SHP77 (cell line): ENCODE results near the gene XYLT1.

Experiments used
- DNase-seq, 2 experiments: peaks; one replicate each; lab custom pipeline; 2025; lab: John Stamatoyannopoulos, UW

XYLT1 gene

DNA sequence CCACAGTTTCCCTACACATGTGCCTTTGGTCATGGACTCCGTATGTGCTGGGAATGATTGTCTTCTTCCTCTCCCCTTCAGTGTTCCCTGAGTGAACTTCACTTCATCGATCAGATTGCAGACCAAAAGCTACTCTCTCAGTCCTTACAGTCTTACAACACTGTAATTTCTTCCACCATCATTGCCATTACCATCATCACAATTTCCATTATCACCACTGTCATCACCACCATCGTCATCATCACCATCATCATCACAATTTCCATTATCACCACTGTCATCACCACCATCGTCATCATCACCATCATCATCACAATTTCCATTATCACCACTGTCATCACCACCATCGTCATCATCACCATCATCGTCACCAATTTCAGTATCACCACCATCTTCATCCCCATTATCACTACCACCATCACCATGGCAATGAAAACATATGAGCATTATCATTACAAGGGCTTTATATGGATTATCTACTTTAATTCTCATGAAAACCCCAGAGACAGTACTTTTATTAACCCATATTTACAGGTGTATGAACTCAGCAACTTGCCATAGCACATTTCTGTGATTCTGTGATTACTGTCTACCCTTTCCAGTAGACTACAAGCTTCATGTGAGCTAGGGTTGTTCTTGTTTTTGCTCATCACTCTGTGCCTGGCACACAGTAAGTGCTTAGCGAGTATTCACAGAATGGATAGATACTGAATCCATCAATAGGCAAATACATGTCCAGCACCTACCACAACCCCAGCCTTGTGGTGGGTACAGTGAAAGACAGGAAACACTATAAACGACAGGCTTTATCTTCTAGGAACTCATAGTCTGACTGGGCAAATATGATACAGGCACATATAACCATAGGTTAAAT lies 327.0 kb downstream of the XYLT1 start:
- DNase-seq: no peak

DNA sequence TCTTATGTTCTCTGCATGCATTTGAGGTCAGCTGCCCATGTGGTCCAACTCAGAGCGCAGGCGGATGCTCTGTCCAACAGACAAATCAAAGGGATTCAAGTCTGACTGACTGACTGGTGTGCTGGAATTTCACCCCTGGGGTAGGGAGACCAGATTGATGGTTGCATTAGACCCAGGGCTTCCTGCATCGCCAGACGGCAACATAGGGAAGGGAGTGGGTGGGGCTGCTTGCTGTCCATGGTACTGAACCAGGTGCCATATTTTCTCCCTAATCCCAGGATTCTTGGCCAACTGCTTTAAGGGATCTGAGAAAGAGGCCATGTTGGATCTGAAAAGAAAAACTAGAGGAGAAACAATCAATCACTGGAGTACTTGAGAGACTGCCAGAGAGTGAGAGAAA lies 332.0 kb downstream of the XYLT1 start:
- no peak for DNase-seq

- no peak for DNase-seq
Observed at GRCh38 chr16:17135439-17135838, 335.3 kb downstream of the XYLT1 start.

GRCh38 chr16:17134586-17134985 lies 336.2 kb downstream of the XYLT1 start:
- DNase-seq: no peak

DNA sequence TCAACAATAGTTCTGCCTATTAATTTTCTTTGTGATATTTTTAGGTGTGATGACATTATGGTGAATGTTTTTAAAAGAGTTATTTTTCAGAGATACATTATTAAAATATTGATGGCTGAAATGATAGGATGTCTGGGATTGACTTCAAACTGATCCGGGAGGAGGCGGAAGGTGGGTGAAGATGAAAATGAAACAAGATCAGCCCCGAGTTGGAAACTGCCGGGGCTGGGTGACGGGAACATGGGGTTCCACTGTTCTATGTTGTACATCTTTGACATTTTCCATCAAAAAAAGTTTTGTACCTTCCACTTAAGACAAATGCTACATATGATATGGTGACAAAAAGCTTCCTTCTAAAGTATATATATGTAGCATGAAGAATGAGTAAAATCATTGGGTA lies 336.9 kb downstream of the XYLT1 start:
- no peak for DNase-seq

- no peak for DNase-seq
Observed at GRCh38 chr16:17131351-17131750, 339.4 kb downstream of the XYLT1 start.

DNA sequence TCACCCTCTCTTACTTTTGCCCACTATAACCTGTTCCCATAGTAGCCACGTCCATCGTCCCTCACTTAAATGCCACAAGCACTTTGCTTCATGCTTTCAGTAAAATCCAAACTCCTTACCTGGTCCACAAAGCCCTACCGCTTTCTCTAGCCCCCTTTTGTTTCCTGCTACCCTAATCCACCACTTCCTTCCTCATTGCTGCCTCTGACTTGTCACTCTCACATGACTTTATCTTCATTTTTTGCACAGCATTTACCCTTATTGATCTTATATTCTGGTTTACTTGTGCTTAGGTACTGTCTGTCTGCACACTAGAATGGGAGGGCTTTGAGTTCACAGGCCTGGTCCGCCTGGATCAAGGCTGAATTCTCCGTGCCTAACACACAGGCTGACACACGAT lies 340.0 kb downstream of the XYLT1 start:
- DNase-seq: no peak

- DNase-seq: no peak
Observed at GRCh38 chr16:17129971-17130370, 340.8 kb downstream of the XYLT1 start.

DNA sequence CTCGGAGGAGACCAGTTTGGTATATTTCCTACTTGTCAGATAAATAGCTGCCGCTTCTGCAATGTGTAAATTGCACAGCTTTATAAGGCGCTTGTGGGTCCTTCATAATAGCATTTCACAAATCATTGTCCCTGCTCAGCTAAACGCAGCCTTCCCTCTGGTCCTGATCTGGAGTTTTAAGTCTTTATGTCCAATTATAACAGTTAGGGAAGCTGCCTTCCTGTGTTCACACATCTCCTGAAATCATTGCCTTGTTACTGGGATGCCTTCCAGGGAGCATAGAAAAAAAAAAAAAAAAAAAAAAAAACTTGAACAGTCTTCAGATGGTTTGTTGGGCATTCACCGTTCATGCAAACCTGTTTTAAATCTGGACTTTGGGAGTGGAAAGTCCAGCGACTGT lies 342.0 kb downstream of the XYLT1 start:
- no peak for DNase-seq

- no peak for DNase-seq
Observed at GRCh38 chr16:17126156-17126555, 344.6 kb downstream of the XYLT1 start.

DNA sequence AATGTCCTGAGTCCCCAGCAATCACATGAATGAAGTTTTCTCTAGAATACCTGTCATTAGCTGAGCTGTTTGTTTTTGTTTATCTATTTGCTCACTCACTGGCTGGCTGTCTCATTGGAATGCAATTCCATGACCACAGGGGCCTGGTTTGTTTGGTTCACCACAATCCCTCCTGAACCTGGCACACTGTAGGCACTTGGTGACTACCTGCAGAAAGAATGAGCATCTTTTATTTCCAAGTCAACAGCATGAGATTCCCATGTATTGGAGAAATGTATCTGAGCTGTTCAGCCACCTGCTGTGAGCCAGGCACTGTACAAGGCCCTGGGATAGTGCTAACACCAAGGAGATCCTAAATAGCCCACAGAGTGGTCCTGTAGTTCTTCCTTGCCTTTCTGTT lies 345.1 kb downstream of the XYLT1 start:
- no peak for DNase-seq

DNA sequence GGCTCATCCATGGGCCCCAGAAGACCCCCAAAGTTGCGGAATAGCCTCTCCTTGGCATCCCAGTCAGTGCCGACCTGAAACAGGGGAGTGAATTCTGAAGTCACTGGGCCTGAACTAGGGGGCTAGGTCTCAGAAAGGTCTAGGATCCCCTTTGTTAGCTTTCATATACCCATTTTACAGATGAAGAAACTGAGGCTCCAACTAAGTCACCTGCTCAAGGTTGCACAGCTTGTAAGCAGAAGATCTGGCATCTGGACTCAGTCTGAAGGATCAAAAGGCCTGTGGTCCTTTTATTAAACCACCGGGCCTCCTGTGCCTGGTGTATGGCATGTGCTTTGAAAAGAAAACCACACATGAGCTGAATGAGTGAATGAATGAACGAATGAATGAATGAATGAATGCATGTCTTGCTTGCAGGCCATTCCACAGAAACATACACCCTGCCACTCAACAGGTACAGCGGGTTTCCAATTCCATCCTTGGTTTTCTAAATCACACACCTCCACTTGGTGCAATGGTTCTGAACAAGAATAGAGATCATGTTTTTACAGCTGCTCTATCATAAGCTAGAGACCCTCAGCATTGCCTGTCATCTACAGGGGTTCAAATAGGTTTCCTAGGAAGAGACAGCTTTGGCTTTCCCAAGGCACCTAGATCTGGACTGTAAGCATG lies 352.7 kb downstream of the XYLT1 start:
- DNase-seq: no peak

DNA sequence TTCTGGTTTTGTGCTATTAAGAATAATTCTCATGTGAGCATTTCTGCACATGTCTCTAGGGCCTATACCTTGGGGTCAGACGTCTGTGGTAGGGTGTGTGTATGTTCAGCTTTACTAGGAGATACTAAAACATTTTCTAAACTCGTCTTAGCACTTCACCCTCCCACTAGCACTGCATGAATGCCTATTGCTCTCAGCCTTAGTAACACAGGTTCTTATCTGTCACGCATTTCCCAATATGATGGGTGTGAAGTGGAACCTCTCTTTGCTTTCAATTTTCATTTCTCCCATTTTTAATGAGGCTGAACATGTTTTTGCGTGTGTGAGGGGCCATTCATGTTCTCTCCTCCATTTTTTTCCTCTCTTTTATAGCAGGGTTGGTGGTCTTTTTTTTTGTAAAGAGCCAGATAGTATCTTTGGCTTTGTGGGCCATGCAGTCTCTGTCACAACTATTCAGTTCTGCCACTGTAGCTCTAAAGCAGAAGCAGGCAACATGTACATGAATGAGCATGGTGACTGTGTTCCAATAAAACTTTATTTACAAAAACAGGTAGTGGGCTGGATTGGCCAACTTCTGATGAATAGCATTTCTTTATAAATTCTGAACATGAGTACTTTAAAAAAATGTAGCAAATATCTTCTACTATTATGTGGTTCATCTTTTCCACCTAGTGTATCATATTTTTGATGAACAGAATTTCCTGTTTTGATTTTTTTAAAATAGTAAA lies 354.0 kb downstream of the XYLT1 start:
- DNase-seq: no peak

DNA sequence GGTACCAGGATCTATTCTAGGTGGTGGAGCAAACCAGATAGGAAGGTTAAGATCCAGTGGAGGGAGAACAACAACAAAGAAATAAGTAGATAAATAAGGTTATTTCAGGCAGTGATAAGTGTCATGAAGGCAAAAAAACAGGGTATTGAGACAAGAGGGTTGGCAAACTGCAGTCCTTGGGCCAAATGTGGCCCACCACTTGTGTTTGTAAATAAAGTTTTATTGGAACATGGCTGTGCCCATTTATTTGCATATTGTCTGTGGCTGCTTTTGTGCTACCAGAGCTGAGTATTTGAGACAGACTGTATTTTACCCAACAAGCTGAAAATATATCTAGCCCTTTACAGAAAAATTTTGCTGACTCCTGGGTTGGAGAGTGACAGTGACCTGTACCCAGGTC lies 361.3 kb downstream of the XYLT1 start:
- DNase-seq: no peak

- DNase-seq: no peak
Observed at GRCh38 chr16:17108596-17108995, 362.2 kb downstream of the XYLT1 start.

DNA sequence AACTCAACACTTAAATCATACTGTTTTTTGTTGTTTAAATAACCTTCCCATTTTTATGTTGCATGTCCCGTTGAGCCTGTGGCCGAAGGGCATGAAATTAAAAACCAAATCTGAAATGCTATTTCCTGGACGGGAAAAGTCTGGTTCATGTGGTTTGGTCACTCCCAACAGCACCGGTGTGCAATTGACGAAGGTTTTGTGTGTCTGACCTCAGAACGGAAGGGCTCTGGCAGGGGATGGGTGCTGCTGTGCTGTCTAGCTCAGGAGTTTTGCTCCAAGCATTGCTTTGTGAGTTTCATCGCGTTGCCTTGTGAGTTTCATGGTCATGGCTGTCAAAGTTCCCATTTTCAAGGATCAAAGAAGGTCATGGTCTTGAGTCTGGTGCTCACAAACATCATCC lies 363.3 kb downstream of the XYLT1 start:
- DNase-seq: no peak

- no peak for DNase-seq
Observed at GRCh38 chr16:17106243-17106791, 364.4 kb downstream of the XYLT1 start.

- no peak for DNase-seq
Observed at GRCh38 chr16:17105239-17105797, 365.4 kb downstream of the XYLT1 start.

- DNase-seq: no peak
Observed at GRCh38 chr16:17104654-17105053, 366.1 kb downstream of the XYLT1 start.

DNA sequence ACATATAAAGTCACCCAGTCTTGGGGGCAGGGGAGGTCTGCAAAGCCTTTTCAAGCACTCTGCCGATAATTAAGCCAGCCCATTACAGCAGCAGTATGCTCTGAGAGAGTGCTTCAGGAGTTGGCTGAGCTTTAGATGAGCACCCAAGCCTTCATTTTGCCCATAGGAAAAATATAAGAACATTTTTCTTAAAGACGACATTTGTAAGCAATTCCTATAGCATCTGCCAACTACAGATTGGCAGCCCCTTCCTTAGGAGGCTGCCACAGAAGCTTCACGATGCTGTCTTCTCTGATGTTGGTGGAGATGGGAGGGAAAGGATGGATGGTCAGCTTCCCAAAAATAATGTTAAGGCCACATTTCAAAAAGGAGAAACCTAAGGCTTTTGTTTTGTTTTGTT lies 367.5 kb downstream of the XYLT1 start:
- no peak for DNase-seq

DNA sequence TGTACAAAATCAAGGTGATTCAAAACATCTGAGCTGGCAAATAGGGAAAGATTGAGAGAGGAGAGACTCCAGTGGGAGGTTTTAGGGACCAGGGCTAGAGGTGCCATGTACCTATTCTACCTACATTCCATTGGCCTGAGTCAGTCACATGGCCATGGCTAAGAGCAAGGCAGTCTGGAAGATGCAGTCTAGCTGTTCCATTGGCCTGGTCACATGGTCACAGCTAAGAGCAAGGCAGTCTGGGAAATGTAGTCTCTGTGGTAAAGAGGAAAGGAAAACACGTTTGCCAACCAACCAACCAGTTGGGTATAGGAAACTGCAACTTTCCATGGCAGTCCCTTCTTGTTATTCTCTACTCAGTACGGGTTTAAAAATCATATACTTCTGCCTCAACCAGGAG lies 369.1 kb downstream of the XYLT1 start:
- DNase-seq: peak in 1 of 2 experiments; percentile 4

- no peak for DNase-seq
Observed at GRCh38 chr16:17098685-17099084, 372.1 kb downstream of the XYLT1 start.
